Endothelial cell of umbilical vein (primary cell): ENCODE data around the gene INO80C. TPM values are rescaled to one million over a fixed set of nuclear protein-coding genes. Genes with fewer than 3 reads are reported as not detected.

Experiments used
- BruUV-seq: library from RNA; stranded (reverse); fragments of 400-500 nt; replicated peaks from 2 replicates; lab custom pipeline; 2021; lab: Mats Ljungman, UMichigan
- CTCF ChIA-PET: fragments of 300-600, 350-600 bp; sonication (Branson Sonifier 250); formaldehyde crosslinking; loops from one replicate; lab custom pipeline; 2021; ENCODE audit warnings: antibody characterized with exemption, inconsistent platforms; lab: Charles Lee
- POLR2A ChIA-PET: fragments of 300-600, 350-600 bp; sonication (Branson Sonifier 250); formaldehyde crosslinking; loops from one replicate; lab custom pipeline; 2021; ENCODE audit warnings: antibody characterized with exemption, inconsistent platforms; lab: Charles Lee
- DNase-seq: peaks from one replicate; pipeline ENCODE4 v3.0.0-alpha.2; 2011; ENCODE audit warnings: low read depth, low spot score
- FAIRE-seq: peaks from 2 replicates; lab custom pipeline; 2011; peaks lifted over from hg19 to GRCh38; lab: Jason Lieb, UNC
- H2AFZ ChIP-seq: 2 replicates; pipeline ENCODE4 v1.6.0; 2012; ENCODE audit warnings: low read depth, low read length, control low read depth, inconsistent platforms
- H3K27ac ChIP-seq: 2 replicates; pipeline ENCODE4 v1.5.1; 2011; ENCODE audit warnings: low read depth, mild to moderate bottlenecking, control low read depth, low read length, moderate library complexity; ENCODE audit not compliant: insufficient read depth
- H3K27me3 ChIP-seq, 2 experiments: 2 replicates each; pipeline versions ENCODE4 v1.6.0 to v1.6.1; 2011; ENCODE audit warnings: low read length in 2 of 2, mixed read lengths in 1 of 2; ENCODE audit not compliant: control insufficient read depth in 2 of 2, insufficient read depth in 2 of 2
- H3K36me3 ChIP-seq, 2 experiments: 2 replicates in 1 of 2; 3 replicates in 1 of 2; pipeline ENCODE4 v1.5.1; 2011; ENCODE audit warnings: low read length in 2 of 2, mild to moderate bottlenecking in 1 of 2, moderate library complexity in 1 of 2; ENCODE audit not compliant: control insufficient read depth in 2 of 2, insufficient read depth in 2 of 2; ENCODE audit errors: extremely low read depth in 1 of 2
- H3K4me1 ChIP-seq: 3 replicates; pipeline ENCODE4 v1.5.1; 2011; ENCODE audit warnings: mild to moderate bottlenecking, low read length; ENCODE audit not compliant: control insufficient read depth, insufficient read depth; ENCODE audit errors: extremely low read depth
- H3K4me2 ChIP-seq: 2 replicates; pipeline ENCODE4 v1.6.1; 2011; ENCODE audit warnings: low read length, control low read depth, mixed read lengths; ENCODE audit not compliant: insufficient read depth
- H3K4me3 ChIP-seq, 3 experiments: fragments of 200-600 bp in 1 of 3; sonication (generic), shearing (Covaris generic) in 1 of 3; replicated peaks in 1 of 3; 2 replicates each; pipeline ENCODE4 v1.5.1; 2011 to 2016; ENCODE audit warnings: control low read depth in 3 of 3, low read length in 3 of 3, mild to moderate bottlenecking in 2 of 3, inconsistent platforms in 1 of 3, low read depth in 1 of 3, moderate library complexity in 1 of 3; ENCODE audit not compliant: insufficient read depth in 1 of 3
- H3K79me2 ChIP-seq: 2 replicates; pipeline ENCODE4 v1.6.0; 2012; ENCODE audit warnings: low read length, inconsistent platforms; ENCODE audit not compliant: control insufficient read depth, insufficient read depth
- H3K9ac ChIP-seq: replicated peaks from 2 replicates; pipeline ENCODE3; 2011; ENCODE audit warnings: low read length, control low read depth; ENCODE audit not compliant: insufficient read depth; ENCODE audit errors: extremely low read depth
- H3K9me1 ChIP-seq: replicated peaks from 3 replicates; pipeline ENCODE4 v1.6.0; 2011; ENCODE audit warnings: mild to moderate bottlenecking, low read length; ENCODE audit not compliant: control insufficient read depth, insufficient read depth; ENCODE audit errors: extremely low read depth
- H3K9me3 ChIP-seq: replicated peaks from 2 replicates; pipeline ENCODE4 v1.5.1; 2012; ENCODE audit warnings: low read length, inconsistent platforms; ENCODE audit not compliant: control insufficient read depth, insufficient read depth
- H4K20me1 ChIP-seq: replicated peaks from 2 replicates; pipeline ENCODE3; 2011; ENCODE audit warnings: mild to moderate bottlenecking, low read length; ENCODE audit not compliant: control insufficient read depth, insufficient read depth; ENCODE audit errors: extremely low read depth
- CTCF ChIP-seq, 2 donors: IDR thresholded peaks; 1 replicate in 1 of 2; 2 replicates in 1 of 2; pipeline ENCODE4 v1.5.1; 2011; ENCODE audit warnings: low read length in 2 of 2, mild to moderate bottlenecking in 2 of 2, moderate library complexity in 2 of 2, control low read depth in 1 of 2, inconsistent platforms in 1 of 2, low read depth in 1 of 2; ENCODE audit not compliant: insufficient read depth in 1 of 2; ENCODE audit errors: extremely low read depth in 1 of 2
- EZH2 ChIP-seq: IDR thresholded peaks from 2 replicates; pipeline ENCODE4 v1.6.1; 2012; ENCODE audit warnings: borderline replicate concordance, low read depth, mild to moderate bottlenecking, moderate library complexity, low read length, inconsistent platforms; ENCODE audit not compliant: severe bottlenecking
- FOS ChIP-seq: IDR thresholded peaks from 2 replicates; pipeline ENCODE4 v1.6.1; 2011; ENCODE audit warnings: mild to moderate bottlenecking, low read length, moderate library complexity, borderline replicate concordance; ENCODE audit not compliant: insufficient read depth
- GATA2 ChIP-seq: IDR thresholded peaks from 2 replicates; pipeline ENCODE4 v1.7.0; 2011; ENCODE audit warnings: low read depth, mild to moderate bottlenecking, moderate library complexity, mixed read lengths, low read length; ENCODE audit not compliant: insufficient read length, insufficient read depth
- JUN ChIP-seq: IDR thresholded peaks from 2 replicates; pipeline ENCODE4 v1.6.1; 2011; ENCODE audit warnings: borderline replicate concordance, low read depth; ENCODE audit not compliant: insufficient read length, insufficient read depth
- MAX ChIP-seq: IDR thresholded peaks from 2 replicates; pipeline ENCODE4 v1.6.1; 2011; ENCODE audit not compliant: insufficient read depth, insufficient read length
- MYC ChIP-seq: IDR thresholded peaks from one replicate; pipeline ENCODE4 v1.6.1; 2011; ENCODE audit warnings: mild to moderate bottlenecking, low read depth, low read length
- POLR2A ChIP-seq: IDR thresholded peaks from 2 replicates; pipeline ENCODE4 v1.6.1; 2012; ENCODE audit warnings: low read depth, mild to moderate bottlenecking, control low read depth, low read length
- POLR2AphosphoS5 ChIP-seq: IDR thresholded peaks from 2 replicates; pipeline ENCODE4 v1.6.1; 2012; ENCODE audit warnings: low read depth, mild to moderate bottlenecking, control low read depth, low read length, moderate library complexity; ENCODE audit not compliant: insufficient read depth
- dilution Hi-C: fragments of 300-500 bp; cut with MboI; formaldehyde crosslinking; loops from one replicate; pipeline ENCODE4 v1.15.0; 2019; ENCODE audit warnings: low sequenced_read_pairs; ENCODE audit not compliant: extremely low pct_ligation_motif_present
- intact Hi-C: fragments of 100-400 bp; cut with micrococcal nuclease; formaldehyde crosslinking; loops from one replicate; pipeline ENCODE4 v1.10.0; 2022
- polyA plus RNA-seq, 4 experiments: library from polyadenylated mRNA; depleted of rRNA in 3 of 4; stranded (reverse) in 3 of 4; unstranded in 1 of 4; fragments of >200 nt; gene quantifications; 2 replicates each; pipeline versions ENCODE4 v1.2.1 to v1.2.3, GENCODE V29; 2011 to 2012; ENCODE audit warnings: missing spikeins in 1 of 4
- total RNA-seq: library from RNA; stranded (reverse); gene quantifications from 2 replicates; pipeline ENCODE4 v1.2.3, GENCODE V29; 2021

The INO80C gene
- total and polyA plus RNA-seq, 2 donors (not counting 3 experiments of a cell fraction or from before 2014, with no cell fraction given) = 43.4 to 56.0 TPM

- Histone ChIP-seq H4K20me1 (no peaks in the 10 kb centered on the region), H3K79me2 (peaks cover 3% of the 10 kb centered on the region), H3K4me2 (no peak overlapping the region), H3K4me3 (no peak overlapping the region), H3K27ac (no peak overlapping the region), H3K9ac (no peak overlapping the region), H3K9me3 (no peaks in the 10 kb centered on the region), H3K4me1 (no peaks in the 10 kb centered on the region), H2AFZ (no peak overlapping the region), H3K9me1 (peaks cover 3% of the 10 kb centered on the region), H3K36me3 (peaks cover 6 to 7% of the 10 kb centered on the region in 2 experiments), H3K27me3 (no peaks in the 10 kb centered on the region)
- dilution Hi-C loops (no loop called here), intact Hi-C loops (no loop called here)
- FAIRE-seq (no peak), DNase-seq (no peak)
- ChIA-PET POLR2A (interaction anchor here (0.6 kb wide), 1 partner anchor 14 kb away, joined by 4 read pairs; no protein-coding TSS in a partner anchor), CTCF (no interaction called here)
- BruUV-seq = TSS peak; percentile 6
- TF ChIP-seq JUN = no peak
- TF ChIP-seq GATA2 = no peak
- no peak for TF ChIP-seq POLR2A
- TF ChIP-seq MYC = no peak
- no peak for TF ChIP-seq MAX
- TF ChIP-seq CTCF (IDR thresholded peaks at IDR 0.05; ENCODE audit: extremely low read depth in 1 of 2, insufficient read depth in 1 of 2, low read depth in 1 of 2, low read length in 2 of 2) = no peak
- TF ChIP-seq POLR2AphosphoS5 = no peak
- TF ChIP-seq FOS = no peak
- no peak for TF ChIP-seq EZH2
Measured at GRCh38 chr18:35444636-35445035, 53.1 kb downstream of the INO80C start.
